Measurements from ENCODE around the gene NHS.

DNA sequence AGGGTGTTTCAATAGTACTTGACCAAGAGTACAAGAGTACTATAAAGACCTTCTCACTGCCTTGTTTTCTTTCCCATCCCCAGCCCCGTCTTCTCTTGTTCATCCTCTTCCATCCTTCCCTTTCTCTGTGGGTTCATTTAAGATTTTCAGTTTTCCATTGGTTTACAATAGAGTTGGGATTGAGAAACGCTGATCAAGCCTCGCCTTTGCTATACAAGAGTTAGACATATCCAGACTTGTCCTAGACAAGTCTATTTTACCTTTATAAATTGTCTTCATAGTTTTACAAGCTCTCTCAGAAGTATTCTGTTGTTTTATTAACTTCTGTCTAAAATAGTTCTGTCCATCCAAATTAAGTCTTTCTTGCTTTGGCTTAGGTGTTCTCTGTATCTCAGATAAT, 332.7 kb downstream of the NHS start:
- TF ChIP-seq EHMT2 (IDR thresholded peaks at IDR 0.05; ENCODE audit: low read depth), result no peak
- no peak for TF ChIP-seq POLR2A (IDR thresholded peaks at IDR 0.05; ENCODE audit: low read length)
- no peak for TF ChIP-seq JUN (IDR thresholded peaks at IDR 0.05)
- TF ChIP-seq, protein P1, sequence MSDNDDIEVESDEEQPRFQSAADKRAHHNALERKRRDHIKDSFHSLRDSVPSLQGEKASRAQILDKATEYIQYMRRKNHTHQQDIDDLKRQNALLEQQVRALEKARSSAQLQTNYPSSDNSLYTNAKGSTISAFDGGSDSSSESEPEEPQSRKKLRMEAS (IDR thresholded peaks at IDR 0.05), result no peak
- TF ChIP-seq, protein P2, sequence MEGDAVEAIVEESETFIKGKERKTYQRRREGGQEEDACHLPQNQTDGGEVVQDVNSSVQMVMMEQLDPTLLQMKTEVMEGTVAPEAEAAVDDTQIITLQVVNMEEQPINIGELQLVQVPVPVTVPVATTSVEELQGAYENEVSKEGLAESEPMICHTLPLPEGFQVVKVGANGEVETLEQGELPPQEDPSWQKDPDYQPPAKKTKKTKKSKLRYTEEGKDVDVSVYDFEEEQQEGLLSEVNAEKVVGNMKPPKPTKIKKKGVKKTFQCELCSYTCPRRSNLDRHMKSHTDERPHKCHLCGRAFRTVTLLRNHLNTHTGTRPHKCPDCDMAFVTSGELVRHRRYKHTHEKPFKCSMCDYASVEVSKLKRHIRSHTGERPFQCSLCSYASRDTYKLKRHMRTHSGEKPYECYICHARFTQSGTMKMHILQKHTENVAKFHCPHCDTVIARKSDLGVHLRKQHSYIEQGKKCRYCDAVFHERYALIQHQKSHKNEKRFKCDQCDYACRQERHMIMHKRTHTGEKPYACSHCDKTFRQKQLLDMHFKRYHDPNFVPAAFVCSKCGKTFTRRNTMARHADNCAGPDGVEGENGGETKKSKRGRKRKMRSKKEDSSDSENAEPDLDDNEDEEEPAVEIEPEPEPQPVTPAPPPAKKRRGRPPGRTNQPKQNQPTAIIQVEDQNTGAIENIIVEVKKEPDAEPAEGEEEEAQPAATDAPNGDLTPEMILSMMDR (IDR thresholded peaks at IDR 0.05), result no peak
- no peak for TF ChIP-seq EP300 (IDR thresholded peaks at IDR 0.05)
- no peak for TF ChIP-seq CBX8 (IDR thresholded peaks at IDR 0.05)
- TF ChIP-seq, protein P3, sequence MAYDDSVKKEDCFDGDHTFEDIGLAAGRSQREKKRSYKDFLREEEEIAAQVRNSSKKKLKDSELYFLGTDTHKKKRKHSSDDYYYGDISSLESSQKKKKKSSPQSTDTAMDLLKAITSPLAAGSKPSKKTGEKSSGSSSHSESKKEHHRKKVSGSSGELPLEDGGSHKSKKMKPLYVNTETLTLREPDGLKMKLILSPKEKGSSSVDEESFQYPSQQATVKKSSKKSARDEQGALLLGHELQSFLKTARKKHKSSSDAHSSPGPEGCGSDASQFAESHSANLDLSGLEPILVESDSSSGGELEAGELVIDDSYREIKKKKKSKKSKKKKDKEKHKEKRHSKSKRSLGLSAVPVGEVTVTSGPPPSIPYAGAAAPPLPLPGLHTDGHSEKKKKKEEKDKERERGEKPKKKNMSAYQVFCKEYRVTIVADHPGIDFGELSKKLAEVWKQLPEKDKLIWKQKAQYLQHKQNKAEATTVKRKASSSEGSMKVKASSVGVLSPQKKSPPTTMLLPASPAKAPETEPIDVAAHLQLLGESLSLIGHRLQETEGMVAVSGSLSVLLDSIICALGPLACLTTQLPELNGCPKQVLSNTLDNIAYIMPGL (CRISPR knock-in tag; IDR thresholded peaks at IDR 0.05; ENCODE audit: borderline replicate concordance), result no peak
- no peak for TF ChIP-seq TP53 (CRISPR knock-in tag; IDR thresholded peaks at IDR 0.05)
- TF ChIP-seq, protein P4, sequence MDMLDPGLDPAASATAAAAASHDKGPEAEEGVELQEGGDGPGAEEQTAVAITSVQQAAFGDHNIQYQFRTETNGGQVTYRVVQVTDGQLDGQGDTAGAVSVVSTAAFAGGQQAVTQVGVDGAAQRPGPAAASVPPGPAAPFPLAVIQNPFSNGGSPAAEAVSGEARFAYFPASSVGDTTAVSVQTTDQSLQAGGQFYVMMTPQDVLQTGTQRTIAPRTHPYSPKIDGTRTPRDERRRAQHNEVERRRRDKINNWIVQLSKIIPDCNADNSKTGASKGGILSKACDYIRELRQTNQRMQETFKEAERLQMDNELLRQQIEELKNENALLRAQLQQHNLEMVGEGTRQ (IDR thresholded peaks at IDR 0.05), result no peak
- no peak for TF ChIP-seq RFX5 (IDR thresholded peaks at IDR 0.05)
- TF ChIP-seq, protein P5, sequence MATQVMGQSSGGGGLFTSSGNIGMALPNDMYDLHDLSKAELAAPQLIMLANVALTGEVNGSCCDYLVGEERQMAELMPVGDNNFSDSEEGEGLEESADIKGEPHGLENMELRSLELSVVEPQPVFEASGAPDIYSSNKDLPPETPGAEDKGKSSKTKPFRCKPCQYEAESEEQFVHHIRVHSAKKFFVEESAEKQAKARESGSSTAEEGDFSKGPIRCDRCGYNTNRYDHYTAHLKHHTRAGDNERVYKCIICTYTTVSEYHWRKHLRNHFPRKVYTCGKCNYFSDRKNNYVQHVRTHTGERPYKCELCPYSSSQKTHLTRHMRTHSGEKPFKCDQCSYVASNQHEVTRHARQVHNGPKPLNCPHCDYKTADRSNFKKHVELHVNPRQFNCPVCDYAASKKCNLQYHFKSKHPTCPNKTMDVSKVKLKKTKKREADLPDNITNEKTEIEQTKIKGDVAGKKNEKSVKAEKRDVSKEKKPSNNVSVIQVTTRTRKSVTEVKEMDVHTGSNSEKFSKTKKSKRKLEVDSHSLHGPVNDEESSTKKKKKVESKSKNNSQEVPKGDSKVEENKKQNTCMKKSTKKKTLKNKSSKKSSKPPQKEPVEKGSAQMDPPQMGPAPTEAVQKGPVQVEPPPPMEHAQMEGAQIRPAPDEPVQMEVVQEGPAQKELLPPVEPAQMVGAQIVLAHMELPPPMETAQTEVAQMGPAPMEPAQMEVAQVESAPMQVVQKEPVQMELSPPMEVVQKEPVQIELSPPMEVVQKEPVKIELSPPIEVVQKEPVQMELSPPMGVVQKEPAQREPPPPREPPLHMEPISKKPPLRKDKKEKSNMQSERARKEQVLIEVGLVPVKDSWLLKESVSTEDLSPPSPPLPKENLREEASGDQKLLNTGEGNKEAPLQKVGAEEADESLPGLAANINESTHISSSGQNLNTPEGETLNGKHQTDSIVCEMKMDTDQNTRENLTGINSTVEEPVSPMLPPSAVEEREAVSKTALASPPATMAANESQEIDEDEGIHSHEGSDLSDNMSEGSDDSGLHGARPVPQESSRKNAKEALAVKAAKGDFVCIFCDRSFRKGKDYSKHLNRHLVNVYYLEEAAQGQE (IDR thresholded peaks at IDR 0.05), result no peak
- TF ChIP-seq NFE2L2 (conservative IDR thresholded peaks at IDR 0.05; ENCODE audit: low read length), result no peak

Measured in A549 (cell line).